LNCaP clone FGC (cell line): ENCODE data around the gene HOXD4.

ENCODE experiments used
- DNase-seq: peaks from one replicate; pipeline ENCODE4 v3.0.0-alpha.2; 2011; ENCODE audit warnings: low read depth
- H3K4me3 ChIP-seq: 2 replicates; pipeline ENCODE4 v1.5.1; 2011; ENCODE audit warnings: mild to moderate bottlenecking, low read depth, low read length, control low read depth
- TF ChIP-seq, protein P1 (sequence below): IDR thresholded peaks from 2 replicates; pipeline ENCODE4 v1.5.1; 2012; ENCODE audit warnings: mild to moderate bottlenecking; ENCODE audit not compliant: control insufficient read depth, insufficient read depth; ENCODE audit errors: extremely low read depth

HOXD4 gene

DNA sequence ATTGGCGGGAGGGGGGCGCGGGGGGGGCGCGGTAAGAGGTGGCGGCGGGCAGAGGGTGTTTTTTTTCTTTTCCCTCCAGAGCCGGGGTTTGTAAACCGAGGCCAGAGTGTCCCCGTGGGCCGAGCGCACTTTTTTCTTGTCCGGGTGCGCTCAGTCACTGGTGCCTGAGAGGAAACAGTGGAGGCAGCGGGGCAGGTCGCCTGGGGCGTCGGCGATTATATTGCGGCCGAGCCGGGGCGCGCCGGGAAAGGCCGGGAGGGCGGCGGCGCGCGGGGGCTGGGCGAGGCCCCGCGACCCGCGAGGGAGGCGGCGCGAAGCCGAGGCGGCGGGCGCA is 21.6 kb upstream of the HOXD4 start:
- TF ChIP-seq, protein P1, sequence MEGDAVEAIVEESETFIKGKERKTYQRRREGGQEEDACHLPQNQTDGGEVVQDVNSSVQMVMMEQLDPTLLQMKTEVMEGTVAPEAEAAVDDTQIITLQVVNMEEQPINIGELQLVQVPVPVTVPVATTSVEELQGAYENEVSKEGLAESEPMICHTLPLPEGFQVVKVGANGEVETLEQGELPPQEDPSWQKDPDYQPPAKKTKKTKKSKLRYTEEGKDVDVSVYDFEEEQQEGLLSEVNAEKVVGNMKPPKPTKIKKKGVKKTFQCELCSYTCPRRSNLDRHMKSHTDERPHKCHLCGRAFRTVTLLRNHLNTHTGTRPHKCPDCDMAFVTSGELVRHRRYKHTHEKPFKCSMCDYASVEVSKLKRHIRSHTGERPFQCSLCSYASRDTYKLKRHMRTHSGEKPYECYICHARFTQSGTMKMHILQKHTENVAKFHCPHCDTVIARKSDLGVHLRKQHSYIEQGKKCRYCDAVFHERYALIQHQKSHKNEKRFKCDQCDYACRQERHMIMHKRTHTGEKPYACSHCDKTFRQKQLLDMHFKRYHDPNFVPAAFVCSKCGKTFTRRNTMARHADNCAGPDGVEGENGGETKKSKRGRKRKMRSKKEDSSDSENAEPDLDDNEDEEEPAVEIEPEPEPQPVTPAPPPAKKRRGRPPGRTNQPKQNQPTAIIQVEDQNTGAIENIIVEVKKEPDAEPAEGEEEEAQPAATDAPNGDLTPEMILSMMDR = no peak
- DNase-seq = no peak
- H3K4me3 ChIP-seq = no peak overlapping the region

DNA sequence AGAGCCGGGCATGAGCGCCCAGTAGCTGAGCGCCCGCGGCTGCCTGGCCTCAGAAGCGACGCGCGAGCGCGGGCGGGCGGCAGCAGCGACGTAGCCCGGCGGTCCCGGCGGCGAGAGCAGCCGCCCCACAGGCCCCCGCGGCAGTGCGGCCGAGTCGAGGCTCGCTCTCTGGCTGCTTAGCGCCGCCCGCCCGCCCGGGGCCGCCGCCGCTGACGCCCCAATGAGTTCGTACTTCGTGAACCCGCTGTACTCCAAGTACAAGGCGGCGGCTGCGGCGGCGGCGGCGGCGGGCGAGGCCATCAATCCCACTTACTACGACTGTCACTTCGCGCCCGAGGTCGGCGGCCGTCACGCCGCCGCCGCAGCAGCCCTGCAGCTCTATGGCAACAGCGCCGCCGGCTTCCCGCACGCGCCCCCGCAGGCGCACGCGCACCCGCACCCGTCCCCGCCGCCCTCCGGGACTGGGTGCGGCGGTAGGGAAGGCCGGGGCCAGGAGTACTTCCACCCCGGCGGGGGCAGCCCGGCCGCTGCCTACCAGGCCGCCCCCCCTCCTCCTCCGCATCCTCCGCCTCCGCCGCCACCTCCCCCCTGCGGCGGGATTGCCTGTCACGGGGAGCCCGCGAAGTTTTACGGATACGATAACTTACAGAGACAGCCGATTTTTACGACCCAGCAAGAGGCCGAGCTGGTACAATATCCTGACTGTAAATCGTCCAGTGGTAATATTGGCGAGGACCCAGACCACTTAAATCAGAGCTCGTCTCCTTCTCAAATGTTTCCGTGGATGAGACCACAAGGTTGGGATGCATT is 21.0 kb upstream of the HOXD4 start:
- TF ChIP-seq, protein P1 = no peak
- no peak for DNase-seq
- H3K4me3 ChIP-seq = no peak overlapping the region

DNA sequence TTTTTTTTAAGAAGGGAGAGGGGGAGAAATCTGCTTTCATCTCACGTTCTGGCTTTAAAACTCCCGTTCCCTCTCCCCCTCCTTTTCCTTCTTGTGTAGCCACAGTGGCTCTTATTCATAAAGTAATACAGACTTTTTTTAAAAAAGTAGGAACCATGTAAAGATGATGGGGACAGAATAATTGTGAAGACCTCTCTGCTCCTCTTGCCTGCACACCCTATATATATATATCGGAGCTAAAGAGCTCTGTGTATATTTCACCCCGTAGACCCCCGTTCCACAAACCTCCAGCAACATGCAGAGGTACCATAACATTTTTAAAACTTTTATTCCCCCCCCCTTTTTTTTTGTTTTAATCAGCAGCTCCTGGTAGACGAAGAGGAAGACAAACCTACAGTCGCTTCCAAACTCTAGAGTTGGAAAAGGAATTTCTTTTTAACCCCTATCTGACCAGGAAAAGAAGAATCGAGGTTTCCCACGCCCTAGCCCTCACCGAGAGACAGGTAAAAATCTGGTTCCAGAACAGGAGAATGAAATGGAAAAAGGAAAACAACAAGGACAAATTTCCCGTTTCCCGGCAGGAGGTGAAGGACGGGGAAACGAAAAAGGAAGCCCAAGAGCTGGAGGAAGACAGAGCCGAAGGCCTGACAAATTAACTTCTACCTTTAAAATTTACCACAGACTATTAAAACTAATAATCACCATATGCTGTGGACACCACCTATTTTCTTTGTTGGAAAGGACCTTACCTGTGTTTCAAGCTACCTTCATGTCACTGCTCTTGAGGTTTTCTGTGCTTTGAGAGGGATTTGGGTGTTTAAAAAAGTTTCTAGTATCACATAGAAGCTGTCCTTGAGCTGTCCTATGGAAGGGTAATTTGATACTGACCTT is 20.1 kb upstream of the HOXD4 start:
- DNase-seq = no peak
- no peak overlapping the region for H3K4me3 ChIP-seq
- TF ChIP-seq, protein P1 = no peak

- DNase-seq = no peak
- TF ChIP-seq, protein P1 = no peak
- H3K4me3 ChIP-seq = no peak overlapping the region
Observed at GRCh38 chr2:176131848-176132158, 19.5 kb upstream of the HOXD4 start.

- H3K4me3 ChIP-seq = no peak overlapping the region
- no peak for DNase-seq
Observed at GRCh38 chr2:176132205-176133171, 18.9 kb upstream of the HOXD4 start.

GRCh38 chr2:176133389-176133788 is 18.0 kb upstream of the HOXD4 start:
- TF ChIP-seq, protein P1 = no peak
- no peak for DNase-seq
- H3K4me3 ChIP-seq = no peak overlapping the region

More at GRCh38 chr2:176132205-176133171, 18.9 kb upstream of the HOXD4 start:
- TF ChIP-seq, protein P1 = no peak
